ENCODE measurements around the gene KCNK15. TPM values are rescaled to one million over a fixed set of nuclear protein-coding genes. Genes with fewer than 3 reads are reported as not detected.

Gene KCNK15
- total RNA-seq, 2 experiments from 2014 or later: 0.31 to 0.48 TPM

GRCh38 chr20:44799691-44800090 lies 54.0 kb downstream of the KCNK15 start:
- no peak for DNase-seq
- H3K27ac Mint-ChIP-seq: no peak overlapping the region
- no peaks in the 10 kb centered on the region for H3K4me1 Mint-ChIP-seq
- H3K27me3 Mint-ChIP-seq: peaks cover 16% of the 10 kb centered on the region
- H3K36me3 Mint-ChIP-seq: no peaks in the 10 kb centered on the region
- no peak overlapping the region for H3K4me3 Mint-ChIP-seq
- no peaks in the 10 kb centered on the region for H3K9me3 Mint-ChIP-seq

DNA sequence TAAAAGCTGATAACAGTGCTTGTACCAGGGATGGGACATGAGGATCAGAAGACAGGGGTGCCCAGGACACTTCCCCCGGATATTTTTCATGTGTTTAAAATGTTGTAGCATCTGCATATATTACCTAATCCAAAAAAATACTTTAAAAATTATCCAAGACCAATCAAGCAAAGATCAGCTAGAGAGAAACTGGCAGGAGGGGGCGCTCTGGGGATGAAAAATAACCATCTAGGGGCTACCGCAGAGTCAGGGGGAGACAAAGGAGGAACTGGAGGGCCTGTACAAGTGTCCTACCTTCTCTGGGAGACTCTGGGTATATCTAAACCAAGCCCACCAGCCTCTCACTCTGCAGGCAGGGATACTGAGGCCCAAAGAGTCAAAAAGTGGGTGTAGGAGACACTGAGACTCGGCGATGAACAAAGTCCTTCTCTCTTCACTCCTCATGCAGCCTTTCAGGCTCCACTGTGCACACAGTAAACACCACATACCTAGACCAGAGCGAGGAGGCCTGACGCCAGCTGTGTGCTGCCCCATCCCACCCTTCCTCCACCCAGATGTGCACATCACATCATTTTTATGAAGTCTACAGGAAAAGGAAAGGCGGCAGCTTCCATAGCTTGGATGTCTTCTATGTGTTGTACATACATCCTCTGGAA lies 54.9 kb downstream of the KCNK15 start:
- Mint-ChIP-seq H3K36me3 (no peaks in the 10 kb centered on the region), H3K4me1 (no peaks in the 10 kb centered on the region), H3K9me3 (no peaks in the 10 kb centered on the region), H3K27ac (no peak overlapping the region), H3K4me3 (no peak overlapping the region), H3K27me3 (peaks cover 24% of the 10 kb centered on the region)
- DNase-seq: no peak

Other genes starting within 250 kb of the KCNK15 start
- gene SERINC3, start 223.8 kb upstream of the KCNK15 start, total RNA-seq: 10 to 100 TPM; 38.8 to 43.6 TPM
- gene PKIG, start 163.3 kb upstream of the KCNK15 start, total RNA-seq: 1 to 10 TPM; 8.8 to 9.2 TPM
- gene ADA, start 94.2 kb upstream of the KCNK15 start, total RNA-seq: 10 to 100 TPM; 25.6 to 27.0 TPM
- gene CCN5, start 30.5 kb upstream of the KCNK15 start, total RNA-seq: not detected
- gene RIMS4, start 64.7 kb downstream of the KCNK15 start, total RNA-seq: under 1 TPM in 1 of 2 experiments, not detected in 1; 0.08 TPM
- gene YWHAB, start 139.8 kb downstream of the KCNK15 start, total RNA-seq: 100 to 1,000 TPM; 247 TPM
- 10 to 100 TPM; 75.3 to 79.3 TPM for gene PABPC1L, start 164.2 kb downstream of the KCNK15 start, total RNA-seq
- gene TOMM34, start 214.5 kb downstream of the KCNK15 start, total RNA-seq: 10 to 100 TPM; 72.9 to 75.1 TPM
- gene STK4, start 220.6 kb downstream of the KCNK15 start, total RNA-seq: 100 to 1,000 TPM; 180 to 198 TPM

All from activated naive CD8-positive, alpha-beta T cell treated with anti-CD3 and anti-CD28 coated beads for 36 hours (primary cell).